HepG2 (cell line): Measurements from ENCODE around the gene PDE3A. TPM values are rescaled to one million over a fixed set of nuclear protein-coding genes. Genes with fewer than 3 reads are reported as not detected.
"Not testable (repeated sequence)": the region's sequence is repeated elsewhere in the genome, so short reads cannot be mapped to it uniquely, and the experiment has no call there.

Experiments
- ATAC-seq: fragments of 200-7000 bp; cut with Tn5 transposase; 3 replicates; pipeline ENCODE4 v1.9.1; 2020; ENCODE audit warnings: mild to moderate bottlenecking, moderate library complexity
- BruUV-seq: library from RNA; stranded (reverse); fragments of 400-500 nt; replicated peaks from 2 replicates; lab custom pipeline; 2021; lab: Mats Ljungman, UMichigan
- CTCF ChIA-PET: fragments of 300-600 bp; formaldehyde crosslinking; extraction: SDS; loops from one replicate; lab custom pipeline; 2021; ENCODE audit warnings: low total read pairs, inconsistent platforms, low intra/inter-chr PET ratio; lab: Yijun Ruan, JAX
- POLR2A ChIA-PET: fragments of 350-600 bp; sonication (Branson Sonifier 250); formaldehyde crosslinking; loops from one replicate; lab custom pipeline; 2020; ENCODE audit warnings: antibody characterized with exemption, inconsistent platforms; lab: Yijun Ruan, JAX
- DNase-seq: peaks from one replicate; pipeline ENCODE4 v3.0.0-alpha.2; 2015; ENCODE audit warnings: low spot score
- FAIRE-seq: peaks from 3 replicates; lab custom pipeline; 2011; peaks lifted over from hg19 to GRCh38; lab: Jason Lieb, UNC
- H2AFZ ChIP-seq: one replicate; pipeline ENCODE4 v1.6.1; 2011; ENCODE audit warnings: low read length, inconsistent platforms
- H3K27ac ChIP-seq: fragments of 300-600 bp; 3 replicates; pipeline ENCODE4 v1.8.0; 2011; ENCODE audit warnings: mixed run types, mild to moderate bottlenecking, mixed read lengths, low read length, inconsistent platforms; ENCODE audit not compliant: insufficient read depth; ENCODE audit errors: extremely low read length
- H3K27me3 ChIP-seq, 2 experiments: fragments of 200-600 bp in 1 of 2; 2 replicates in 1 of 2; 3 replicates in 1 of 2; pipeline versions ENCODE4 v1.6.0 to v1.8.0; 2011; ENCODE audit warnings: low read length in 2 of 2, mild to moderate bottlenecking in 2 of 2, moderate library complexity in 2 of 2, inconsistent platforms in 1 of 2; ENCODE audit not compliant: insufficient read depth in 2 of 2, control insufficient read depth in 1 of 2
- H3K36me3 ChIP-seq, 2 experiments: fragments of 200-600 bp in 1 of 2; replicated peaks in 1 of 2; 2 replicates in 1 of 2; 3 replicates in 1 of 2; pipeline versions ENCODE4 v1.5.1 to v1.8.0; 2011; ENCODE audit warnings: low read length in 2 of 2, inconsistent platforms in 1 of 2; ENCODE audit not compliant: insufficient read depth in 2 of 2, control insufficient read depth in 1 of 2
- H3K4me1 ChIP-seq: 2 replicates; pipeline ENCODE4 v1.5.1; 2012; ENCODE audit warnings: low read length, inconsistent platforms; ENCODE audit not compliant: insufficient read depth
- H3K4me2 ChIP-seq: 2 replicates; pipeline ENCODE4 v1.6.0; 2011; ENCODE audit warnings: low read depth, low read length, inconsistent platforms
- H3K4me3 ChIP-seq, 3 experiments: fragments of 200-600 bp in 1 of 3; sonication (generic), shearing (Covaris generic) in 1 of 3; replicated peaks in 1 of 3; 2 replicates each; pipeline ENCODE4 v1.5.1; 2011 to 2016; ENCODE audit warnings: low read length in 3 of 3, inconsistent platforms in 2 of 3, low read depth in 2 of 3, mild to moderate bottlenecking in 2 of 3, control low read depth in 1 of 3, mixed read lengths in 1 of 3; ENCODE audit not compliant: insufficient read depth in 1 of 3
- H3K79me2 ChIP-seq: one replicate; pipeline ENCODE4 v1.6.1; 2011; ENCODE audit warnings: low read length, inconsistent platforms; ENCODE audit not compliant: insufficient read depth
- H3K9ac ChIP-seq: 2 replicates; pipeline ENCODE4 v1.6.0; 2011; ENCODE audit warnings: mild to moderate bottlenecking, low read depth, low read length, inconsistent platforms; ENCODE audit not compliant: insufficient read depth
- H3K9me3 ChIP-seq: 2 replicates; pipeline ENCODE4 v1.5.1; 2012; ENCODE audit warnings: mild to moderate bottlenecking, low read length
- H4K20me1 ChIP-seq: 2 replicates; pipeline ENCODE4 v1.6.0; 2011; ENCODE audit warnings: inconsistent platforms, mild to moderate bottlenecking, low read length, moderate library complexity; ENCODE audit not compliant: insufficient read depth
- DRAP1 ChIP-seq: IDR thresholded peaks from 2 replicates; pipeline ENCODE4 v1.6.1; 2016; ENCODE audit warnings: missing genetic modification reagents, missing compliant biosample characterization
- TCF7L2 ChIP-seq: IDR thresholded peaks from 2 replicates; pipeline ENCODE4 v1.6.1; 2011; ENCODE audit warnings: mild to moderate bottlenecking, low read depth, low read length, moderate library complexity
- WIZ ChIP-seq: sonication (generic); formaldehyde crosslinking; IDR thresholded peaks from 2 replicates; pipeline ENCODE4 v1.5.1; 2020; ENCODE audit warnings: mild to moderate bottlenecking, missing genetic modification reagents
- WGBS: methylation state at CpG from one replicate; pipeline ENCODE4 v1.1.6; 2017; ENCODE audit warnings: low lambda C conversion rate; 5-methylcytosine and 5-hydroxymethylcytosine counted together
- in situ Hi-C: cut with HindIII; loops from 2 replicates; pipeline ENCODE4 v1.10.0; 2017; ENCODE audit warnings: low pct_unique_long_range_greater_than_20kb; ENCODE audit not compliant: extremely low pct_ligation_motif_present
- intact Hi-C: fragments of 100-400 bp; cut with micrococcal nuclease; formaldehyde crosslinking; loops from one replicate; pipeline ENCODE4 v1.10.0; 2022; ENCODE audit not compliant: unreplicated experiment
- polyA plus RNA-seq, 8 experiments: library from polyadenylated mRNA; depleted of rRNA in 3 of 8; stranded (reverse) in 7 of 8; unstranded in 1 of 8; fragments of >200 nt; fragmentation: Illumina TruSeq in 4 of 8; extraction: Trizol in 4 of 8; gene quantifications; 2 replicates each; pipeline versions ENCODE4 v1.2.1 to v1.2.3, GENCODE V29; 2011 to 2016; ENCODE audit warnings: low read depth in 4 of 8, missing spikeins in 1 of 8, mixed read lengths in 1 of 8; ENCODE audit not compliant: insufficient read depth in 1 of 8
- total RNA-seq, 5 experiments: library from RNA; depleted of rRNA; stranded (reverse); fragments of >200 nt; fragmentation: Illumina TruSeq; extraction: Trizol; gene quantifications; 2 replicates each; pipeline ENCODE4 v1.2.3, GENCODE V29; 2016; ENCODE audit warnings: low read depth in 1 of 5
- TF ChIP-seq, protein P1 (sequence below): IDR thresholded peaks from 2 replicates; pipeline ENCODE4 v1.6.1; 2016; ENCODE audit warnings: low read depth, missing genetic modification reagents, missing compliant biosample characterization

The PDE3A gene
- total and polyA plus RNA-seq, 2 of the 13 experiments (the other 11 are each of a cell fraction or from before 2014, with no cell fraction given), result 0.77 to 1.5 TPM

- TF ChIP-seq, protein P1, sequence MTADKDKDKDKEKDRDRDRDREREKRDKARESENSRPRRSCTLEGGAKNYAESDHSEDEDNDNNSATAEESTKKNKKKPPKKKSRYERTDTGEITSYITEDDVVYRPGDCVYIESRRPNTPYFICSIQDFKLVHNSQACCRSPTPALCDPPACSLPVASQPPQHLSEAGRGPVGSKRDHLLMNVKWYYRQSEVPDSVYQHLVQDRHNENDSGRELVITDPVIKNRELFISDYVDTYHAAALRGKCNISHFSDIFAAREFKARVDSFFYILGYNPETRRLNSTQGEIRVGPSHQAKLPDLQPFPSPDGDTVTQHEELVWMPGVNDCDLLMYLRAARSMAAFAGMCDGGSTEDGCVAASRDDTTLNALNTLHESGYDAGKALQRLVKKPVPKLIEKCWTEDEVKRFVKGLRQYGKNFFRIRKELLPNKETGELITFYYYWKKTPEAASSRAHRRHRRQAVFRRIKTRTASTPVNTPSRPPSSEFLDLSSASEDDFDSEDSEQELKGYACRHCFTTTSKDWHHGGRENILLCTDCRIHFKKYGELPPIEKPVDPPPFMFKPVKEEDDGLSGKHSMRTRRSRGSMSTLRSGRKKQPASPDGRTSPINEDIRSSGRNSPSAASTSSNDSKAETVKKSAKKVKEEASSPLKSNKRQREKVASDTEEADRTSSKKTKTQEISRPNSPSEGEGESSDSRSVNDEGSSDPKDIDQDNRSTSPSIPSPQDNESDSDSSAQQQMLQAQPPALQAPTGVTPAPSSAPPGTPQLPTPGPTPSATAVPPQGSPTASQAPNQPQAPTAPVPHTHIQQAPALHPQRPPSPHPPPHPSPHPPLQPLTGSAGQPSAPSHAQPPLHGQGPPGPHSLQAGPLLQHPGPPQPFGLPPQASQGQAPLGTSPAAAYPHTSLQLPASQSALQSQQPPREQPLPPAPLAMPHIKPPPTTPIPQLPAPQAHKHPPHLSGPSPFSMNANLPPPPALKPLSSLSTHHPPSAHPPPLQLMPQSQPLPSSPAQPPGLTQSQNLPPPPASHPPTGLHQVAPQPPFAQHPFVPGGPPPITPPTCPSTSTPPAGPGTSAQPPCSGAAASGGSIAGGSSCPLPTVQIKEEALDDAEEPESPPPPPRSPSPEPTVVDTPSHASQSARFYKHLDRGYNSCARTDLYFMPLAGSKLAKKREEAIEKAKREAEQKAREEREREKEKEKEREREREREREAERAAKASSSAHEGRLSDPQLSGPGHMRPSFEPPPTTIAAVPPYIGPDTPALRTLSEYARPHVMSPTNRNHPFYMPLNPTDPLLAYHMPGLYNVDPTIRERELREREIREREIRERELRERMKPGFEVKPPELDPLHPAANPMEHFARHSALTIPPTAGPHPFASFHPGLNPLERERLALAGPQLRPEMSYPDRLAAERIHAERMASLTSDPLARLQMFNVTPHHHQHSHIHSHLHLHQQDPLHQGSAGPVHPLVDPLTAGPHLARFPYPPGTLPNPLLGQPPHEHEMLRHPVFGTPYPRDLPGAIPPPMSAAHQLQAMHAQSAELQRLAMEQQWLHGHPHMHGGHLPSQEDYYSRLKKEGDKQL, result no peak
- TF ChIP-seq TCF7L2, result no peak
- no peak for TF ChIP-seq DRAP1 (CRISPR knock-in tag)
- no peak for TF ChIP-seq WIZ (CRISPR knock-in tag)
- TF ChIP-seq, all 625 proteins: peak for 0
These were observed 236.2 kb downstream of the PDE3A start (continued) for GRCh38 chr12:20604408-20605067.

- DNase-seq, CTCF ChIA-PET, H3K36me3 ChIP-seq, H3K27ac ChIP-seq, H2AFZ ChIP-seq, ATAC-seq, H3K27me3 ChIP-seq, intact Hi-C loops, H3K4me2 ChIP-seq, H3K9ac ChIP-seq, H3K4me3 ChIP-seq, FAIRE-seq, BruUV-seq, H3K4me1 ChIP-seq, POLR2A ChIA-PET, H4K20me1 ChIP-seq, H3K9me3 ChIP-seq, H3K79me2 ChIP-seq: not testable (repeated sequence)
- in situ Hi-C loops, result loop anchor here (25.0 kb wide), 1 partner anchor 878 kb away; no protein-coding TSS in a partner anchor
- 26% methylated on average over 8 of the region's 8 CpGs for WGBS
These were observed 246.7 kb downstream of the PDE3A start for GRCh38 chr12:20615020-20615419.
